Astrocyte of the hippocampus (primary cell): Measurements from ENCODE around the gene CELA2A.
A peak's percentile ranks its signal among the peaks of the same experiment; 100 is the strongest.

Experiments
- DNase-seq: peaks from one replicate; pipeline ENCODE4 v3.0.0; 2011; ENCODE audit warnings: low read depth, low spot score

The CELA2A gene

DNA sequence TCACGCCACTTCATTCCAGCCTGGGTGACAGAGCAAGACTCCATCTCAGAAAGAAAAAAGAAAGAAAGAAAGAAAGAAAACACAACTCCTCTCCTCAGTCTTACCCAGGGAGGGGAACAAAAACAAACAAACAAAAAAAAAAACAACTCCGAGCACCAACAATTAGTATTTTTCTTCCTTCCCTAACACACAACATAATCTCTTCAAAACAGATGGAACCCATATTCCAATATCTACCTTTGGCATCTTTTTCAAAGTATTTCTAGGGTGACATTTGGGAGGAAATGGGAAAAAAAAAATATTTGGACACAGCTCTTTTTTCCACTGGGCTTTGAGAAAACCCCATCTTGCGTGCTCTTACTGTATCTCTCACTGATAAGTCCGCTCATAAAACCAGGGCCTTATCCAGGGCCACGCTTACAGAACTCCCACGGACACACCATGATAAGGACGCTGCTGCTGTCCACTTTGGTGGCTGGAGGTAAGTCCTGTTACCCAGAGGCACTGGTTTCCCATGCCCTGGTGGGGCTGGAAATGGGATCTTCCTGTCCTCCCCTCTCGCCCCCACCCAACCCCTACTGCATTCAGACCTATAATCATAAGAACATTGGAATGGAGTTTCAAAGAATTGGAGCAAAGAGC, at the start of gene CELA2A:
Gene CELA2A (plus strand): TSS at position 420 of the 642 bp plus-strand sequence. CDS start 22 bp downstream, at position 442.
- no peak for DNase-seq

DNA sequence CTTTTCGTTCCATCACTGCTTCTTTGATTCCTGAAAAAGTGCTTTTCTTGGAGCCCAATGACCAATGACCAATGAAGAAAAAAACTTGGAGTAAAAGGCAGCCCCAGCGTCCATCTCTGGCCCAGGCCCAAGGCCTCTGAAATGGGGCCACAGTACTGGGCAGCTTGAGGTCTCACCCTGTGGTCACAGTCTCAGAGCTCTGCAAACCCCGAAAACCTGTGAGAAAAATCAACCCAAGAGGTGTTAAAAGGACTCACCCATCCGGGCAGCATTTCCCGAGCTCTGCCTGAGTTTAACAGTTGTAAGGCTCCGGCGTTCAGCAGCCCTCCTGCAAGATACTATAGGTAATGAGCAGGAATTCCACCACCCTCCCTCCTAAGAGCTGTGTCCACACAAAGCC, 49.0 kb upstream of the CELA2A start:
- DNase-seq: no peak

DNA sequence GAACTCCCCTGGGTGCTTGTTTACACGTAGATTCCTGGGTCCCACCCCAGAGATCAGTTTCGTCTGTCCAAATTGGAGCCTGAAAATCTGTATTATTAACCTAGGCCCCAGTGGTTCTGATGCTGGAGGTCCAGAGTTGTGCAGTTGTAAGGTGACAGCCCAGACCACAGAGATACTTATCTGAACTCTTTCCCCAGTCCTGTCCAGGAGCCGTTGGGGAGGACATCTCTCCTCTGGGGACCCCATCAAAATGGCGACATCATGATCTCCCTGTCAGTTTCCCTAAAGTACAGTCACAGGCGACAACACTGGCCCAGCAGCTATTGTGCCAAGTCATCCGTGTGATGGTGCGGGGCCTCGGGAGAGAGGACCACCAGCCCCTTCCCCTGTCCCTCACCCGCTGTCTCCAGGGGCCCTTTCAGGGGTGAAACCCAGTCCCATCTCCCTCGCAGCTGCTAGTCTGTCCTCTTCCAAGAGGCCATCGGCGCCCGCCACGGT, 47.6 kb upstream of the CELA2A start:
- DNase-seq: no peak

DNA sequence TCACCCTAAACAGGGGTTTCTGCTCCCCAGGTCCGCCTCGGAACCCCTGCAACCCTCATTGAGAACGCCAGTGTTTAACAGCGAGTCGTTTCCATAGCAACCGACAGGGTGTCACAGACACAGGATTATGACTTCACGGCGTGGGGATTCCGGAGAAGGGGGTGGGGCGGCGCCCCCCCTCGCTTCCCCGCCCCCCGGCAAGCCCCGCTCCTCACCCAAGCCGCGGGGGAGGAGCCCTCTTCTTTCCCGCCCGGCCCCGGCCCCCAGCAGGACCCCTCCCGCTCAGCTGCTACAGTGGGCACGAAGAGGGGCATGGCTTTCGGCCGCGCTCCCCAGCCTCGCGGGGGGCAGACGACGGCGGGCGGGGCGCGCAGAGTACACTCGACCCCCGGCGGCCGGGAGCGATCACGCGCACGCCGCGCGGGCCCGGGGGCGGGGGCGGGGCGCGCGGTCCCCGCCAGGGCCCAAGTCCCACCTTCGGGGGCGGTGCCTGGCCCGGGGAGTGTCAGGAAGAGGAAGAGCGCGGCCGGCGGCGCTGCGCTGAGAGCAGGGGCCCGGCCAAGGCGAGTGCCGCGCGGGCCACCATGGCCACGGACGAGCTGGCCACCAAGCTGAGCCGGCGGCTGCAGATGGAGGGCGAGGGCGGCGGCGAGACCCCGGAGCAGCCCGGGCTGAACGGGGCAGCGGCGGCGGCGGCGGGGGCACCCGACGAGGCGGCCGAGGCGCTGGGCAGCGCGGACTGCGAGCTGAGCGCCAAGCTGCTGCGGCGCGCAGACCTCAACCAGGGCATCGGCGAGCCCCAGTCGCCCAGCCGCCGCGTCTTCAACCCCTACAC, 46.9 kb upstream of the CELA2A start, which contains the start of gene EFHD2:
Gene EFHD2 (plus strand): TSS at position 501 of the 835 bp plus-strand sequence. CDS start 84 bp downstream, at position 585.
- DNase-seq: peak; percentile 92

DNA sequence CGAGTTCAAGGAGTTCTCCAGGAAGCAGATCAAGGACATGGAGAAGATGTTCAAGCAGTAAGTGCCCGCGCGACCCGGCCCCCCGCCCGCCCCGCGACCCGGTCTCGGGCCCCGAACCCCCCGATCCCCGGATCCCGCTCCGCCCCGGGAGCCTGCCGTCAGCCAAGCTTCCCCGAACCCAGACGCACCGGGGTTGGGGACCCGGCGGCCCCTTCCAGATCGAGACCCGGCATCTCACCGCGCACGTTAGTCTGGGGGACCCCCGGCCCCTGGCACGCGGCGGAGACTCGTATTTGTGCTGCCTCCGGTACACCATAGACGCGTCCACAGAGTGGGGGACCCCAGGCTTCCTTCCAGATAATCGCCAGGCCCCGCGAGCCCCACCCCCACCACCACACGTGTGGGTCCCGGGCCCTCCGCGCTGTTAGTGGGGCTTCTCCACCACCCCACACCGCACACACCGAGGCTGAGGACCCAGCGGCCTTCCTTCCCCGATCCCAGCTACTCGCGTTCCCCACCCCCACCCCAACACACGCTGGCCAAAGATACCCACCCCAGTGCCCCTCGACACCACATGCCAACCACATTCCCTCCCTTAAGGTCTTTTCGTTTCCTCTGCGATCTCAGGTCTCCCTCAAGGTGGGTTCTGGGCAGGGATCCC, 46.2 kb upstream of the CELA2A start:
- no peak for DNase-seq

DNA sequence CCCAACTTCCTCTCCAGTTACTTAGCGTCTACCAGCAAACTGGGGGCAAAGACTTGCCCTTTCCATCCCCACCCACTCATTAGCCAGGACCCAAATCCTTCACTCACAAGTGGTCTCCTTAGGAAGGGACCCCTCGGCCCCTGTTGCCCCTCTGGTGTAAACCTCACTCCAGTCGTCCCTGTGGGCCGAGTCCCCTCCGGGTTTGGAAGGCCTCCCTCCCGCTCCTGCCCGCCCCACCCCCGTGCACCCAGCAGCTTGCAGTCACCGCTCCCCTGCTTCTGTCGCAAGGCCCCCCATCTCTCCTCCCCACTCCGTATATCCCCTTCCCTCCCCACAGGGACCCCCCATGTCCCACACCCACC, 45.7 kb upstream of the CELA2A start:
- no peak for DNase-seq

DNA sequence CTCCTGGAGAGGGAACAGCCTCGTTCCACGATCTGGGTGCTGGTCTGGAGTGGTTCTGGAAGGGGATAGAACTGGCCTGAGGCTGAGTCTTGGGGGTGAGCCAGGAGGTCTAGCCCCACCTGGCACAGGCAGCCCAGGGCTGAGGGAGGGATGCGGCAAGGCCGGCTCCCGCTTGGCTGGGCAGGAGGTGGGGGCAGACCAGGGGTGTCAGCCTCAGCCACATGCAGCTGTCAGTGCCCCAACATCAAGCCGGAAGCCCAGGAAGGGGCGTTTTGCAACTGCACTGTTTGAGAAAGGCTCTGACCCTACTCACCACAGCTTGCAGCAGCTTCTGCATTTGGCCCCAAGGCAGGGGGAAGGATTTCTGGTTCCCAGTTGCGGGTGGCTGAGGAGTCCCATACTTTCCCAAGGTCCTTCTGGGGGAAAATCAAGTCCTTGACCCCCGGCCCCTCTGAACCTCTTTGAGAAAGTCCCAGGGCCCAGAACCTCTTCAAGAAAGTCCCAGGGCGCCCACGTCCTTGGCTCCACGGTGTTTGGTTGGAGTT, 44.9 kb upstream of the CELA2A start:
- DNase-seq: no peak

DNA sequence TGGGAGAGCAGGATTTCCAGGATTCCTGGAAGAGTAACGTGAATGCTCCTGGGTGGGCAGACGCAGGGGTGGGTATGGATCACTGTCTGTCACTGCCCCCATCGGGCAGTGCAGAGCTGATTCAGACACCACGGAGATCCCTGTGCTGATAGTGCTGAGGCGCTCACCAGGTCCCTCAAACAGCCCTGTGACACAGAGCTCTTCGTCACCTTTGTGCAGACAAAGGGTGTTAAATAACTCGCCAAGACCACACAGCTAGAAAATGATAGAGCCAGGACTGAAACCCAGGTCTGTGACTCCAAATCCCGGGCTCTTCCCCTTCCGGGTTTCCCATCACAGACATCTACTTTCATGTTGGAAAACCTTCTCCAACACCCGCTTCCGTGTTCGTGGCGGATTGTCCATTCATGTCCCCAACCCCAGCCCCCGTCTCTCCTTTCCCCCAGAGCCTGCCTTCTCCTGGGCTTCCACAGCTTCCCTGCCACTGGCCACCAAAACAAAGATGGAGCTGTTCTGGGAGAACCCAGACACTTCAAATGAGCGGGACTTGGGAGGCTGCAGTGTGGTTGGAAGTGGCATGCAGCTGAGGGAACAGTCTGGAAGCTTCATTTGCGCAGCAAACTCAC, 44.2 kb upstream of the CELA2A start:
- peak; percentile 45 for DNase-seq

DNA sequence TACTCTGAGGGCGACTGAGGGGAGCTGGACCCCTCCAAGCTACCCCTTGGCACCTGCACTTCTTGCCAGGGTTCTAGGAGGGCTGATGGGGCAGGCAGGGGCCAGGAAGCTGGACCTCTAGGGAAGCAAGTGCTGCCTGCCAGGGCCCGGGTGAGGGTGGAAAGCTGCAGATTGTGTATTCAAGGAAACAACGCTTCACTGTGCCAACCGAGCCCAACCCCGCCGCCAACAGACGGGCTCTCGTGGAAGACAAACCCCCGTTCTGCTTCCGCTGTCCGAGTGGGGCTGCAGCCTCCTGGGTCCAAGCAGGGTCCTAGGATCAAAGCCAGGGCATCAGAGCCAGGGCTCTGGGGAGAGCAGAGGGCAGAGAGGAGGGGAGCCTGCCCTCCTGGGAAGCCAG, 43.7 kb upstream of the CELA2A start:
- DNase-seq: no peak

DNA sequence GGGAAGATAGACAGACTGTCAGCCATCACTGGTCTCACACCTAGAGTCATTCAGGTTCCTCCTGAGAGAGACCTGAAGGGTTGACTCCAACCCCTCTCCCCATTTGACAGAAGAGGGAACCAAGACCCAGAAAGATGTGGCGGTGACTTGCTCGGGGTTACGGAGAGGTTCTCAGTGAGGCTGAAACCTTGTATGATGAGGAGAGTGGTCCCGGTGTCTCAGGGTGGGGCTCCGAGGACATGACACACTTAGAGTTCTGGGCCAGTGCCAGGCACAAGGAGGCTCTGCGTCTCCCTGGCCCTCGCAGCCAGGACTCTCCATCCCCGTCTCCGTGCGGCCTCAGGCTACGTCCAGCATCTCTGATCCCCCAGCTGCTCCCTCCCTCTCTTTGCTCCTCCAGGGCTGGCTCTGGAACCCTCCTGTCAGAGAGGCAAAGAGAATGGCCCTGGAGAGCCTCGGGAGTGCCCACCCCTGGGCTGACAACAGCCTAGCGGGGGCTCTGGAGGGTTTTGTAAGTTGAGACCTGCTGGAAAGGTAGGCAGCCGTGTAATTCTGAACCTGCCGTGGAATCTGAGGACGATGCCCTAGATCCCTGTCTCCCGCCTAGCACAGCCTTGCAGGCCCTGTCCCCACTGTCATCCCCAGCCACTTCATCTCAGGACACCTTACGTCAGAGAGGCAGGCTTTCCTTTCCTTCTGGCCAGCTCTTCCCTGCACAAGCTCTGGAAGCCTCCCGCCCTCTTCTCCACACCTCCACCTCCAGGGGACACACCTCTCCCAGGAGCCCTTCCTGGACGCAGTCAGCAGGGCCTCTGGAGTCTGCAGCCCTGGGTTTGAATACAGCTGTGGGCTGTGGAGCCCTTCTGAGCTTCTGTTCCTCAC, 42.7 kb upstream of the CELA2A start:
- no peak for DNase-seq

DNA sequence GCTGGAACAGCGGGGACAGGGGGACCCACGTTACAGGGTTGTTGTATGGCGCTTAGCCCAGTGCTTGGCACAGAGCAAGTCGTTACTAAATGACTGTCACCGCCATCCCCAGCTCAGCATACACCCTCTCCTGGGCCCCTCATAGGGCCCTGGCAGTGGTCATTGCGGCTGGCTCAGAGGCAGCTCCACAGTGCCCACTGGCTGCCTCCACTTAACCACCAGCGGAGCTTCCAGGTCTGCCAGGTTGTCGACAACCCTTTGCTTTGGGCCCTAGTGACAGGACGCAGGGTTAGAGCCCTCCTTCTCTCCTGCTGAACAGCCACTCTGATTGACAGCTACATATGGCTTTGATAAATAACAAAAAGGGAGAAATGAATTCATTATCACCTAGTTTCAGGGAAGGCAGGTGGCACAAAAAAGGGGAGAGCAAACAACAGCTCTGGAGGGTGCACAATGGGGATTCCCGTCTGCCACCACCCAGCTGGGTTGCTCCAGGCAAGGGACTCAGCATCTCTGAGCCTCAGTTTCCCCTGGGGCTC, 42.0 kb upstream of the CELA2A start:
- no peak for DNase-seq

DNA sequence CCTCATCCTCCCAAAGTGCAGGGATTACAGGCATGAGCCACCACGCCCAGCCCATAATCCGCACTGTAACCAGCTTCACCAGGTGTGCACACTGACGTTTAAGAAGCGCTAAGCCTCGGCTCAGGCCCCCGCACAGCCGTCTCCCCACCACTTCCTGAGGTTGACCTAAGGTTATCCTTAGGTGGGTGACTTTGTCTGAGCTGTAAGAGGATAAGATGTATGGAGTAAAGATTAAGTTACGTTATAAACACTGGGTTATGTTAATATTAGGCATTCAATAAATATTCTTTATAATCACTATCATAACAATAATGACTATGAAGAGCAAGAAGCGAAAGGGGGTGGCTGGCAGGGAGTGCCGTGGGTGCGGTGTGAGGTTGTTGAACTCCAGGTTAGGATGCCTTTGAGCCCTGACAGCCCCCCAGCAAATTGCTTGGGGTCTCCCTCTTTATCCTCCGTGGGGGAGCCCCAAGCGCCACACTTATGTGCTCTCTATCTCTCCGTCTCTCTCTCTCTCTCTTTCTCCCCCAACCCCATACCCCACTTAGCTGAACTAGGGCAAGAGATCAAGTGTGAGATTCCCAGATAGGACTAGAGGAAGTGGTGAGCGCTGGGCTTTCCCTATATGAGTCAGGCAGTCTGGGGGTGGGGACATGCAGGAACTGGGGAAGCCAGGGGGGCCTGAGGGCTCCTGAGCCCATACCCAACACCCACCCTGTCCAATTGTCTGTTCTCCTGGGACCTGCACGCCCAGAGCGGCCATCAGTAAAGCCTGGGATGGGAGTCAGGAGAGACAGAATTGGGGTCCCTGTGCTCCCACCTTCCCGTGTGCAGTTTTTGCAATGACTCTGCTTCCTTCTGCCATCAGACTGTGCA, 39.2 kb upstream of the CELA2A start:
- DNase-seq: peak; percentile 73

DNA sequence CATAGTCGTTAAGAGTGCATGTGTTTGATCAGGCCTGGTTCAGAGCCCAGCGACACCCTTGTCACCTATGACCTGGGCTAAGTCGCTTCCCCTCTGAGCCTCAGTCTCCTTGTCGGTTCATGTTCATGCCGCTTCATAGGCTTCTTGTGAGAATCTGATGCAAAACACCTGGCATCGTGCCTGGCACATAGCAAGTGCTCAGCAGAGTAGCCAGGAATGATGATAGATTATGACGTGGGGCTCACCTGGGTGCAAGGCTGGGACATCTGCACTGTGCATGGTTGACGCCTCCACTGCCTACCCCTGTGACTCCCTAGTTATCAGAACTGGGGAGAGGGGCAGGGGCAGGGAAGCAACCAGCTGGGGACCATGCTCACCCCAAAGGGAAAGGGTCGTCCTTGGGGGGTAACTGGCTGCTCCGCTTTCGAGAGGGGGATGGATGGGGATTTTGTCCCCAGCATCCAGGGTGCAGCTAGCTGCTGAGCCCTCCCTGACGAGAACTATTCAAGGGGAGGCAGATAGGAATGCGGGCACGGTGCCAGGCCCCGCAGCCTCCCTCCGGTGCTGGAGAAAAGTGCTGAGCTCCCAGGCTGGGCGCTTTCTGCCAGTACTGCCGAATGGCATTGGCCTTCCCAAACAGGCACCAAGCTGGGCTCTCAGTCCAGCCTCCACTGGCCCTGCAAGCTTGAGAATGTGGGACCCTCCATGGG, 37.6 kb upstream of the CELA2A start:
- DNase-seq: peak; percentile 78

DNA sequence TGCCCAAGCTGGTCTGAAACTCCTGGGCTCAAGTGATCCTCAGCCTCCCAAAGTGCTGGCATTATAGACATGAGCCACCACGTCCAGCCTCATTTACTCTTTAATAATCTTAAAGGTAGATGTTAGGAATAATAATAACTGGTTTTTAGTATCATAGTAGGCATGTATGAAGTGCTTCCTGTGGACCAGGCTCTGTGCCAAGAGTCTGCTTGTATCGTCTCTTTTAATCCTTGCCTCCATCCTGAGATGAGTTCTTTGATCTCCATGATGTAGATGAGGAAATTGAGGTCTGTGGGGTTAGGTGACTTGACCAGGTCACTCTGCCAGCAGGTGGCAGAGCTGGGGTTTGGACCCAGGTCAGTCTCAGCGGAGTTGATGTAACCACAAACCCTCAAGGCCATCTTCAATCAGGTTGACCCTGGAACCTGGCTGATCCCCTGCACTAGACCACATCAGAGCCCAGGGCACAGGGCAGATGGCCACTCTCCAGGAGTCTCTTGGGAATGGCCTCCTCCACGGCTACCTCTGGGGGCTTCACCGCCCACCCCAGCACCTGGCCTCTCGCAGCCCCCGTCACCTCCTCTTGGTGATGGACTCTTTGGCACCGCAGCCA, 35.6 kb upstream of the CELA2A start:
- DNase-seq: no peak

DNA sequence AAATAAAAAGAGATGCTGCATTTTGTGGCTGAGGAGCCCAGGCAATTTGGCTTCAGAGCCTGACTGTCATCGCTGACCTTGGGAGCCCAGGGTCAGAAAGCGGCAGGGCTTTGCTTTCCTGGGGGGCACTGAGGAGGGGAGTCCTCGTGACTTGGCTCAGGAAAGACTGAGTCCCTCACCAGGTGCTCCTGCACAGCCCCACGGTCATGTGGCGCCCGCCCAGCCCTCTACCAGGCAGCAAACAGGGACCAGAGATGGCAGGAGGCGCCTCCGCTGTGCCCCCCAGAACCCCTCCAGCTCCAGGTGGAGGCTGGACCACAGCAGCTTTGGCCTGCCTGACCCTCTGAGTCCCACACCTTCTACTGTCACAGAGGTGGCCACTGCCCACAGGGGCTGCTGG, 33.7 kb upstream of the CELA2A start:
- DNase-seq: no peak

DNA sequence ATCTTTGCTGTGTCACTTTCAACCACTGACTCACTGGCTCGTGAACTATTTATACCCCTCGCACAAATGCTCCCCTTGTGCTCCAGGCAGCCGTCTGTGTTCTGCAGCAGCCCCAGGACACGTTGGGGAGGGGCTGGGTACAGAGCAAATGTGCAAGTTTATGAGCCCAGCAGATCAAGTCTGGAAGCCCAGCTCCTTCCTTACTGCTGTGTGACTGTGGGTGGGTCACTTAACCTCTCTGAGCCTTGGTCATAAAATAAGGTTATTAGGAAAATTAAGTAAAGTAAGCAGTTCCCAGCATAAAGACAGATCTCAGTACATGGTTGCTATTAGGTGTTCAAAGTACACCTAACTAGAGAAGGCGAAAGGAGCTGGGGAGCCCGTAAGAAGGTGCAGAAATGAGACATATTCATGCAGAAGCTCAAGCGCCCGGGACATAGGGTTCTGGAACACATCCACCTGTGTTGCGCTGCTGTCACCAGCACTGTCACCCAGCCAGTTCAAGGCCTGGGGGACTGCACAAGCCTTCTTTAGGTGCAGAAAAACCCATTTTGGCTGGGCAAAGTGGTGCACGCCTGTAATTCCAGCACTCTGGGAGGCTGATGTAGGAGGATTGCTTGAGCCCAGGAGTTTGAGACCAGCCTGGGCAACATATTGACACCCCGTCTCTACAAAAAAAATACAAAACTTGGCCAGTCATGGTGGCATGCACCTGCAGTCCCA, 33.0 kb upstream of the CELA2A start:
- DNase-seq: no peak

DNA sequence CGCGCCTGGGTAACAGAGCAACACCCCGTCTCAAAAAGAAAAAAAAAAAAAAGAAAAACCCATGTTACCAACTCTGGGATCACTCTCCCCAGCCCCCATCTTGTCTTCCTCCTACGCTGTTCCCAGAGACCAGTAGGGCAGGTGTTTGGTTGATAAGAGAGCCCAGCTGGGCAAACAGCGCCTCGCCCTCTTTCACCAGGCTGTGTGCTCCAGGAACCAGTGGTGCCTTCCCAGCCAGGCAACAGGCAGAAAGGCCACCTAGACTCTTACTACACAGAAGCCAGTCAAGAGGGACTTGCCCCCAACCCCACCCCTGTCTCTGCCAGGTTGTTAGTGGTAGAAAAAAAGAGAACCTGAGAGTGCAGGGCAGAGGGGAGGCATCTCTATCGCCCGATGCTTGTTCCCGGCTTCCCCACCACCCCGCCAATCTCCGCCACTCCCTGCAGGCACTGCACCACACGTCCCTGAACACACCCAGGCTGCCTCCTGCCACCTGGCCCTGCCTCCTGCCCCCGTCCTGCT, 32.3 kb upstream of the CELA2A start:
- DNase-seq: no peak
